GM23338 (cell line): Measurements from ENCODE around the gene EBF4. TPM values are rescaled to one million over a fixed set of nuclear protein-coding genes. Genes with fewer than 3 reads are reported as not detected.

Experiments
- ATAC-seq: fragments of 200-7000 bp; cut with Tn5 transposase; 3 replicates; pipeline ENCODE4 v1.9.1; 2020
- DNase-seq: peaks from one replicate; pipeline ENCODE4 v3.0.0-alpha.2; 2015; ENCODE audit warnings: low spot score
- H2AFZ ChIP-seq: fragments of 200-600 bp; sonication (generic); 2 replicates; pipeline ENCODE4 v1.8.0; 2016; ENCODE audit warnings: antibody characterized with exemption, mild to moderate bottlenecking, moderate library complexity
- H3F3A ChIP-seq: fragments of 200-600 bp; sonication (generic); replicated peaks from 2 replicates; pipeline ENCODE4 v1.8.0; 2017; ENCODE audit warnings: antibody characterized with exemption, mixed run types, low read depth
- H3K27ac ChIP-seq: fragments of 200-600 bp; sonication (generic); 2 replicates; pipeline ENCODE4 v1.6.1; 2016; ENCODE audit warnings: low read depth
- H3K27me3 ChIP-seq: fragments of 200-600 bp; sonication (generic); 2 replicates; pipeline ENCODE4 v1.8.0; 2016; ENCODE audit warnings: mild to moderate bottlenecking, mixed run types, moderate library complexity; ENCODE audit not compliant: insufficient read depth
- H3K36me3 ChIP-seq: fragments of 200-600 bp; sonication (generic); 2 replicates; pipeline ENCODE4 v1.8.0; 2016; ENCODE audit warnings: mild to moderate bottlenecking; ENCODE audit not compliant: insufficient read depth
- H3K4me1 ChIP-seq: fragments of 200-600 bp; sonication (generic); 2 replicates; pipeline ENCODE4 v1.8.0; 2016; ENCODE audit warnings: mild to moderate bottlenecking, moderate library complexity; ENCODE audit not compliant: insufficient read depth
- H3K4me2 ChIP-seq: fragments of 200-600 bp; sonication (generic); 2 replicates; pipeline ENCODE4 v1.7.1; 2017; ENCODE audit warnings: mixed run types
- H3K4me3 ChIP-seq: fragments of 200-600 bp; sonication (generic); 2 replicates; pipeline ENCODE4 v1.6.1; 2016; ENCODE audit warnings: mixed run types
- H3K79me2 ChIP-seq: fragments of 200-600 bp; sonication (generic); replicated peaks from 2 replicates; pipeline ENCODE4 v1.8.0; 2017; ENCODE audit warnings: mild to moderate bottlenecking; ENCODE audit not compliant: insufficient read depth
- H3K9me2 ChIP-seq: fragments of 200-600 bp; sonication (generic); 2 replicates; pipeline ENCODE4 v1.8.0; 2017; ENCODE audit not compliant: insufficient read depth
- H4K20me1 ChIP-seq: fragments of 200-600 bp; sonication (generic); replicated peaks from 2 replicates; pipeline ENCODE4 v1.8.0; 2017; ENCODE audit warnings: mild to moderate bottlenecking; ENCODE audit not compliant: insufficient read depth
- H3K27ac Mint-ChIP-seq: 2 replicates; pipeline ENCODE4 v1.8.0; 2020; ENCODE audit warnings: inconsistent platforms, mild to moderate bottlenecking, moderate library complexity, mixed read lengths
- H3K27me3 Mint-ChIP-seq: 3 replicates; pipeline ENCODE4 v1.8.0; 2022; ENCODE audit warnings: low read depth, mild to moderate bottlenecking, moderate library complexity, mixed read lengths, inconsistent platforms; ENCODE audit not compliant: insufficient read depth, poor library complexity
- H3K36me3 Mint-ChIP-seq: 3 replicates; pipeline ENCODE4 v1.8.0; 2021; ENCODE audit warnings: low read depth, mild to moderate bottlenecking, inconsistent platforms, moderate library complexity, mixed read lengths
- H3K4me1 Mint-ChIP-seq: 3 replicates; pipeline ENCODE4 v1.8.0; 2020; ENCODE audit warnings: mild to moderate bottlenecking, inconsistent platforms, mixed read lengths
- H3K4me3 Mint-ChIP-seq: 3 replicates; pipeline ENCODE4 v1.8.0; 2021; ENCODE audit warnings: moderate library complexity, mild to moderate bottlenecking, inconsistent platforms, mixed read lengths
- H3K9me3 Mint-ChIP-seq: 3 replicates; pipeline ENCODE4 v1.8.0; 2020; ENCODE audit warnings: moderate library complexity, mild to moderate bottlenecking, inconsistent platforms, mixed read lengths
- CREB1 ChIP-seq: fragments of 250-450 bp; sonication (Bioruptor Pico); IDR thresholded peaks from 2 replicates; pipeline ENCODE4 v1.5.0; 2020; ENCODE audit warnings: low read depth, mild to moderate bottlenecking, moderate library complexity
- CTCF ChIP-seq, 2 experiments: fragments of 200-600 bp in 1 of 2; sonication (generic) in 1 of 2; conservative IDR thresholded peaks; 2 replicates each; pipeline versions ENCODE4 v1.5.1 to v1.6.1; 2016 to 2017; ENCODE audit warnings: antibody characterized with exemption in 2 of 2, low read depth in 2 of 2, mild to moderate bottlenecking in 2 of 2, moderate library complexity in 1 of 2
- ETS1 ChIP-seq: IDR thresholded peaks from 2 replicates; pipeline ENCODE4 v1.6.1; 2016; ENCODE audit warnings: antibody characterized with exemption
- EZH2 ChIP-seq: fragments of 200-600 bp; sonication (generic); IDR thresholded peaks from one replicate; pipeline ENCODE4 v1.8.0; 2017; ENCODE audit warnings: antibody characterized with exemption, mild to moderate bottlenecking, low read depth; ENCODE audit not compliant: unreplicated experiment
- EZH2phosphoT487 ChIP-seq: fragments of 200-600 bp; sonication (generic); IDR thresholded peaks from one replicate; pipeline ENCODE4 v1.8.1; 2018; ENCODE audit warnings: antibody characterized with exemption; ENCODE audit not compliant: unreplicated experiment
- NANOG ChIP-seq: IDR thresholded peaks from 2 replicates; pipeline ENCODE4 v1.6.1; 2016; ENCODE audit warnings: antibody characterized with exemption, borderline replicate concordance
- POLR2AphosphoS5 ChIP-seq: IDR thresholded peaks from 2 replicates; pipeline ENCODE4 v1.6.1; 2016; ENCODE audit warnings: antibody characterized with exemption, low read depth
- REST ChIP-seq: IDR thresholded peaks from one replicate; pipeline ENCODE4 v1.6.1; 2018; ENCODE audit warnings: antibody characterized with exemption; ENCODE audit not compliant: unreplicated experiment
- STAT1 ChIP-seq: IDR thresholded peaks from one replicate; pipeline ENCODE4 v1.6.1; 2016; ENCODE audit warnings: antibody characterized with exemption; ENCODE audit not compliant: unreplicated experiment
- ZNF114 ChIP-seq: fragments of 250-450 bp; sonication (Bioruptor Pico); IDR thresholded peaks from 2 replicates; pipeline ENCODE4 v1.5.0; 2020; ENCODE audit warnings: mild to moderate bottlenecking, moderate library complexity
- ZNF331 ChIP-seq: fragments of 250-450 bp; sonication (Bioruptor Pico); IDR thresholded peaks from 2 replicates; pipeline ENCODE4 v1.5.0; 2020; ENCODE audit warnings: low read depth, mild to moderate bottlenecking, moderate library complexity
- ZNF462 ChIP-seq: fragments of 250-450 bp; sonication (Bioruptor Pico); IDR thresholded peaks from 2 replicates; pipeline ENCODE4 v1.5.0; 2020; ENCODE audit warnings: mild to moderate bottlenecking, moderate library complexity
- polyA plus RNA-seq: library from polyadenylated mRNA; unstranded; fragments of >200 nt; fragmentation: Nextera tagmentation; extraction: Ambion mirVana; gene quantifications from 2 replicates; pipeline ENCODE4 v1.2.1, GENCODE V29; 2016
- total RNA-seq: library from RNA; depleted of rRNA; stranded (reverse); fragments of >200 nt; shearing (Covaris generic); gene quantifications from 2 replicates; pipeline ENCODE4 v1.2.3, GENCODE V29; 2014

Gene EBF4
- total and polyA plus RNA-seq, 2 experiments from 2014 or later = 0.66 to 1.6 TPM

- Histone ChIP-seq H3K9me2 (no peaks in the 10 kb centered on the region), H3K4me3 (no peak overlapping the region), H3K4me2 (no peak overlapping the region), H3K27me3 (peaks cover 5% of the 10 kb centered on the region), H3K4me1 (peaks cover 4% of the 10 kb centered on the region; the same call in 1 of the 2 replicates), H4K20me1 (peaks cover 8% of the 10 kb centered on the region; the same call in 1 of the 2 replicates), H2AFZ (no peak overlapping the region), H3F3A (no peaks in the 10 kb centered on the region), H3K36me3 (no peaks in the 10 kb centered on the region), H3K27ac (no peak overlapping the region), H3K79me2 (no peaks in the 10 kb centered on the region)
- Mint-ChIP-seq H3K27me3 (peaks cover 4% of the 10 kb centered on the region), H3K4me1 (peaks cover 7% of the 10 kb centered on the region), H3K9me3 (no peaks in the 10 kb centered on the region), H3K36me3 (peaks cover 33% of the 10 kb centered on the region), H3K4me3 (no peak overlapping the region), H3K27ac (no peak overlapping the region)
- ATAC-seq = no peak
- TF ChIP-seq EZH2phosphoT487 (no peak), REST (no peak), STAT1 (no peak), POLR2AphosphoS5 (no peak), ZNF462 (CRISPR knock-in tag) (no peak), ZNF331 (CRISPR knock-in tag) (no peak), ZNF114 (CRISPR knock-in tag) (no peak), NANOG (no peak), CREB1 (no peak), ETS1 (no peak), CTCF (conservative IDR thresholded peaks at IDR 0.05; ENCODE audit: low read depth in 2 of 2) (no peak), EZH2 (no peak)
- no peak for DNase-seq
These were observed 101.7 kb downstream of the EBF4 start for GRCh38 chr20:2794202-2794748.
